ENCODE results near the gene HIVEP3.
A peak's percentile ranks its signal among the peaks of the same experiment; 100 is the strongest.

Gene HIVEP3

GRCh38 chr1:41627491-41628280 lies 291.0 kb downstream of the HIVEP3 start:
- no peak for FAIRE-seq

GRCh38 chr1:41626616-41627375 lies 291.9 kb downstream of the HIVEP3 start:
- DNase-seq (ENCODE audit: insufficient read length, low spot score) (no peak), FAIRE-seq (no peak)
- TF ChIP-seq TAF1 (IDR thresholded peaks at IDR 0.05; ENCODE audit: low read depth, low read length) (no peak), SPI1 (IDR thresholded peaks at IDR 0.05; ENCODE audit: low read depth, low read length) (no peak), POLR2A (IDR thresholded peaks at IDR 0.05; ENCODE audit: low read depth, low read length) (no peak)

More at GRCh38 chr1:41627491-41628280, 291.0 kb downstream of the HIVEP3 start:
- no peak for DNase-seq (ENCODE audit: insufficient read length, low spot score)
- no peak for TF ChIP-seq POU2F2 (IDR thresholded peaks at IDR 0.05; ENCODE audit: low read depth, low read length)

DNA sequence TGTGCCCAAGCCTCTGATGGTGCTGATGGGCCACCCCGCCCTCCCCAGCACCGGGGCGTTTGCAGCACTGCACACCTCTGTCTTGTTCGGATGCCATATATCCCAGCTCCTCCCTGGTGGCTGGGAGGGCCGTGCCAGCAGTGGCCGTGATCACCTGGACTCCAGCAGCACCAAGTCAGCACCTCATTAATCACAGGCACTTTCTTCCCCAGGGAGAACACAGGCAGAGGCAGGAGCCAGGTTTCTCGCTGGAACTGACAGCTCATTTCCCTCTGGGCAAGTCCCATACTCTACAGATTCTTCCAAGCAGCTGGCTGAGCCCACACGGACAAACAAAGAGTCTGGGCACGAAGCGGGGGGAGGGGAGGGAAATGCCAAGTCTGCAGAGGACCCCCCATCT lies 292.6 kb downstream of the HIVEP3 start:
- TF ChIP-seq SPI1 (IDR thresholded peaks at IDR 0.05; ENCODE audit: low read depth, low read length), result no peak
- no peak for TF ChIP-seq PAX5 (IDR thresholded peaks at IDR 0.05; ENCODE audit: insufficient read depth, low read length, severe bottlenecking)
- no peak for TF ChIP-seq POU2F2 (IDR thresholded peaks at IDR 0.05; ENCODE audit: low read depth, low read length)
- no peak for TF ChIP-seq TAF1 (IDR thresholded peaks at IDR 0.05; ENCODE audit: low read depth, low read length)
- no peak for TF ChIP-seq POLR2A (IDR thresholded peaks at IDR 0.05; ENCODE audit: low read depth, low read length)
- TF ChIP-seq POLR2AphosphoS5 (IDR thresholded peaks at IDR 0.05; ENCODE audit: low read depth, low read length), result no peak
- DNase-seq (ENCODE audit: insufficient read length, low spot score) (no peak), FAIRE-seq (no peak)

DNA sequence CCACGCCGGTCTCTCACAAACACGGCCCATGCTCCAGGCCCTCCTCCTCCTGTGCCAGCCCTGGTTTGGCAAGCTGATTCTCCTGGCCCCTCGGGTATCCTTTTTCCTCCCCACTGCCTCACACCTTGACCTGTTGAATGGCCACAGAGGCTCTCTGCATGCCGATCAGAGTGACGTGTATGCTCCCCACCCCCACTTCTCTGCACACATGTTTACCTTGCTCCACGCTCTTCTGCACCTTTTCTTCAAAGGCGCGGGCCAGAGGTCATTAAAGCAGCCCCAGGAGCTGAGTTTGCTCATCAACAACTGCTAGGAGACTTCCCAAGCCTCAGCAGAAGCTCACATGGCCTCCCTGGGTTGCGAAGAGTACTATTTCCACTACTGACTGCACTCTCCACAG lies 295.0 kb downstream of the HIVEP3 start:
- DNase-seq (ENCODE audit: insufficient read length, low spot score), result no peak
- FAIRE-seq, result peak; percentile 86
- TF ChIP-seq TAF1 (IDR thresholded peaks at IDR 0.05; ENCODE audit: low read depth, low read length), result no peak
- no peak for TF ChIP-seq POU2F2 (IDR thresholded peaks at IDR 0.05; ENCODE audit: low read depth, low read length)
- TF ChIP-seq POLR2A (IDR thresholded peaks at IDR 0.05; ENCODE audit: low read depth, low read length), result no peak
- TF ChIP-seq SPI1 (IDR thresholded peaks at IDR 0.05; ENCODE audit: low read depth, low read length), result no peak
- no peak for TF ChIP-seq POLR2AphosphoS5 (IDR thresholded peaks at IDR 0.05; ENCODE audit: low read depth, low read length)
- TF ChIP-seq PAX5 (IDR thresholded peaks at IDR 0.05; ENCODE audit: insufficient read depth, low read length, severe bottlenecking), result no peak

GRCh38 chr1:41622859-41623732 lies 295.6 kb downstream of the HIVEP3 start:
- FAIRE-seq (no peak), DNase-seq (ENCODE audit: insufficient read length, low spot score) (peak; percentile 48)
- TF ChIP-seq SPI1 (IDR thresholded peaks at IDR 0.05; ENCODE audit: low read depth, low read length) (peak; percentile 67), TAF1 (IDR thresholded peaks at IDR 0.05; ENCODE audit: low read depth, low read length) (no peak), POLR2A (IDR thresholded peaks at IDR 0.05; ENCODE audit: low read depth, low read length) (peak; percentile 34; the same call in 1 of the 2 replicates), PAX5 (IDR thresholded peaks at IDR 0.05; ENCODE audit: insufficient read depth, low read length, severe bottlenecking) (no peak), POLR2AphosphoS5 (IDR thresholded peaks at IDR 0.05; ENCODE audit: low read depth, low read length) (no peak), POU2F2 (IDR thresholded peaks at IDR 0.05; ENCODE audit: low read depth, low read length) (peak; percentile 80)

GRCh38 chr1:41622402-41622801 lies 296.3 kb downstream of the HIVEP3 start:
- FAIRE-seq (no peak), DNase-seq (ENCODE audit: insufficient read length, low spot score) (no peak)
- TF ChIP-seq POU2F2 (IDR thresholded peaks at IDR 0.05; ENCODE audit: low read depth, low read length) (no peak), TAF1 (IDR thresholded peaks at IDR 0.05; ENCODE audit: low read depth, low read length) (no peak), PAX5 (IDR thresholded peaks at IDR 0.05; ENCODE audit: insufficient read depth, low read length, severe bottlenecking) (no peak), SPI1 (IDR thresholded peaks at IDR 0.05; ENCODE audit: low read depth, low read length) (no peak), POLR2A (IDR thresholded peaks at IDR 0.05; ENCODE audit: low read depth, low read length) (no peak), POLR2AphosphoS5 (IDR thresholded peaks at IDR 0.05; ENCODE audit: low read depth, low read length) (no peak)

GRCh38 chr1:41621791-41622190 lies 296.9 kb downstream of the HIVEP3 start:
- FAIRE-seq (no peak), DNase-seq (ENCODE audit: insufficient read length, low spot score) (no peak)
- TF ChIP-seq POLR2A (IDR thresholded peaks at IDR 0.05; ENCODE audit: low read depth, low read length) (no peak), TAF1 (IDR thresholded peaks at IDR 0.05; ENCODE audit: low read depth, low read length) (no peak), SPI1 (IDR thresholded peaks at IDR 0.05; ENCODE audit: low read depth, low read length) (no peak), POLR2AphosphoS5 (IDR thresholded peaks at IDR 0.05; ENCODE audit: low read depth, low read length) (no peak), POU2F2 (IDR thresholded peaks at IDR 0.05; ENCODE audit: low read depth, low read length) (no peak), PAX5 (IDR thresholded peaks at IDR 0.05; ENCODE audit: insufficient read depth, low read length, severe bottlenecking) (no peak)

DNA sequence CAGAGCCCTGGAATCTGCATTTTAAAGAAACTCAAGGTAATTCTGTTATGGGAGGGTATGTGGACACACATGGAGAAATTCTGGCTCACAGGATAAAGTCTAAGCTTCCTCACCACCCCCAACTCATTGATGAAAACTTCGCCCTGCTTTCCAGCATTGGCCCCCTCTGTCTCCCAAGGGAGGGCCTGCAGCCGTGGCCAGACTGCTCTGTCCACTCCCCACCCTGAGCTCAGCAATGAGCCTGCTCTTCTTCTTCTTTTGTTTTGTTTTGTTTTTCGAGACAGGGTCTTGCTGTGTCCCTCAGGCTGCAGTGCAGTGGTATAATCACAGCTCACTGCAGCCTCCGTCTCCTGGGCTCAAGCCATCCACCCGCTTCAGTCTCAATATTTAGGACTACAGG lies 297.5 kb downstream of the HIVEP3 start:
- TF ChIP-seq SPI1 (IDR thresholded peaks at IDR 0.05; ENCODE audit: low read depth, low read length) (no peak), TAF1 (IDR thresholded peaks at IDR 0.05; ENCODE audit: low read depth, low read length) (no peak), POLR2A (IDR thresholded peaks at IDR 0.05; ENCODE audit: low read depth, low read length) (no peak), POU2F2 (IDR thresholded peaks at IDR 0.05; ENCODE audit: low read depth, low read length) (no peak), PAX5 (IDR thresholded peaks at IDR 0.05; ENCODE audit: insufficient read depth, low read length, severe bottlenecking) (no peak), POLR2AphosphoS5 (IDR thresholded peaks at IDR 0.05; ENCODE audit: low read depth, low read length) (no peak)
- FAIRE-seq (no peak), DNase-seq (ENCODE audit: insufficient read length, low spot score) (no peak)

Data from GM12891 (cell line).